ENCODE results near the gene TBC1D16. TPM values are rescaled to one million over a fixed set of nuclear protein-coding genes. Genes with fewer than 3 reads are reported as not detected.

Gene TBC1D16
- total and polyA plus RNA-seq, 10 of the 15 experiments (the other 5 are each of a cell fraction or from before 2014, with no cell fraction given) = 0.01 to 0.13 (median 0.06) TPM; not detected in 3

GRCh38 chr17:79925242-79925957, 110.3 kb downstream of the TBC1D16 start:
- ChIA-PET SMC1A (ENCODE audit: uncharacterized antibody, unreplicated experiment) (no interaction called here), POLR2A (no interaction called here), RAD21 (ENCODE audit: unreplicated experiment) (no interaction called here), CTCF (interaction anchor here (1.1 kb wide), 1 partner anchor 80 kb away, joined by 3 read pairs; no protein-coding TSS in a partner anchor)
- no peak for FAIRE-seq
- no peak for TF ChIP-seq TCF3 (IDR thresholded peaks at IDR 0.05; ENCODE audit: borderline replicate concordance, insufficient read depth, low read depth, low read length)
- no peak for TF ChIP-seq SPI1 (IDR thresholded peaks at IDR 0.05; ENCODE audit: borderline replicate concordance, insufficient read depth, low read depth, low read length)
- no peak for TF ChIP-seq ZBTB4 (CRISPR knock-in tag; IDR thresholded peaks at IDR 0.05)
- no peak for TF ChIP-seq ZNF274 (IDR thresholded peaks at IDR 0.05; ENCODE audit: insufficient read depth, insufficient read length)
- no peak for TF ChIP-seq TCF7 (IDR thresholded peaks at IDR 0.05; ENCODE audit: borderline replicate concordance)
- TF ChIP-seq, protein P1, sequence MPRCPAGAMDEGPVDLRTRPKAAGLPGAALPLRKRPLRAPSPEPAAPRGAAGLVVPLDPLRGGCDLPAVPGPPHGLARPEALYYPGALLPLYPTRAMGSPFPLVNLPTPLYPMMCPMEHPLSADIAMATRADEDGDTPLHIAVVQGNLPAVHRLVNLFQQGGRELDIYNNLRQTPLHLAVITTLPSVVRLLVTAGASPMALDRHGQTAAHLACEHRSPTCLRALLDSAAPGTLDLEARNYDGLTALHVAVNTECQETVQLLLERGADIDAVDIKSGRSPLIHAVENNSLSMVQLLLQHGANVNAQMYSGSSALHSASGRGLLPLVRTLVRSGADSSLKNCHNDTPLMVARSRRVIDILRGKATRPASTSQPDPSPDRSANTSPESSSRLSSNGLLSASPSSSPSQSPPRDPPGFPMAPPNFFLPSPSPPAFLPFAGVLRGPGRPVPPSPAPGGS (IDR thresholded peaks at IDR 0.05; ENCODE audit: borderline replicate concordance, insufficient read depth, low read depth, low read length, poor library complexity, severe bottlenecking) = no peak
- no peak for TF ChIP-seq ZBED1 (IDR thresholded peaks at IDR 0.05; ENCODE audit: borderline replicate concordance)
- no peak for TF ChIP-seq CBX5 (IDR thresholded peaks at IDR 0.05; ENCODE audit: low read depth)
- TF ChIP-seq ETV6 (conservative IDR thresholded peaks at IDR 0.05 in 1 of 2, IDR thresholded peaks at IDR 0.05 in 1 of 2; ENCODE audit: borderline replicate concordance in 1 of 2, low read depth in 1 of 2) = no peak
- TF ChIP-seq CHD1 (IDR thresholded peaks at IDR 0.05; ENCODE audit: low read depth, low read length) = no peak
- TF ChIP-seq ZNF687 (IDR thresholded peaks at IDR 0.05) = no peak
- no peak overlapping the region for H3K9ac ChIP-seq (ENCODE audit: control insufficient read depth, insufficient read depth, low read length)
- BruUV-seq (replicated peaks) = no TSS peak
- no peak overlapping the region for H2AFZ ChIP-seq (ENCODE audit: control insufficient read depth, low read depth, low read length)
- H3K27ac ChIP-seq (ENCODE audit: control insufficient read depth, insufficient read depth) = no peak overlapping the region
- no peaks in the 10 kb centered on the region for H3K9me3 ChIP-seq (replicated peaks; ENCODE audit: control insufficient read depth, insufficient read depth, low read length)
- H3K79me2 ChIP-seq (ENCODE audit: control insufficient read depth, insufficient read depth, low read length) = no peaks in the 10 kb centered on the region
- WGBS (ENCODE audit: insufficient coverage, insufficient replicate concordance, low lambda C conversion rate, missing lambda C conversion rate) = 68% methylated on average over 29 of the region's 29 CpGs
- no peak overlapping the region for H3K4me3 ChIP-seq
- intact Hi-C loops (cut with micrococcal nuclease; ENCODE audit: unreplicated experiment) (no loop called here), in situ Hi-C loops (cut with MboI) (no loop called here)
- no peak for ATAC-seq
- no peak for DNase-seq (ENCODE audit: low read depth, low spot score)
- H3K4me1 ChIP-seq (ENCODE audit: control insufficient read depth, insufficient read depth, low read length) = peaks cover 21% of the 10 kb centered on the region
- H3K36me3 ChIP-seq (ENCODE audit: control insufficient read depth in 2 of 2, insufficient read depth in 2 of 2, low read length in 1 of 2) = no peaks in the 10 kb centered on the region
- H3K4me2 ChIP-seq (ENCODE audit: control insufficient read depth, insufficient read depth) = no peak overlapping the region
- no peaks in the 10 kb centered on the region; a peak in 1 of 4 replicates for H3K27me3 ChIP-seq (replicated peaks in 1 of 2; ENCODE audit: control insufficient read depth in 2 of 2, insufficient read depth in 2 of 2, low read length in 1 of 2)
- H4K20me1 ChIP-seq (ENCODE audit: control insufficient read depth, insufficient read depth) = no peaks in the 10 kb centered on the region

All from GM12878 (cell line).